ENCODE measurements around the gene ATP9A. TPM values are rescaled to one million over a fixed set of nuclear protein-coding genes. Genes with fewer than 3 reads are reported as not detected.
A peak's percentile ranks its signal among the peaks of the same experiment; 100 is the strongest.

ATP9A gene
- total RNA-seq, 3 donors from 2014 or later: 54.0 to 102 (median 59.4) TPM

DNA sequence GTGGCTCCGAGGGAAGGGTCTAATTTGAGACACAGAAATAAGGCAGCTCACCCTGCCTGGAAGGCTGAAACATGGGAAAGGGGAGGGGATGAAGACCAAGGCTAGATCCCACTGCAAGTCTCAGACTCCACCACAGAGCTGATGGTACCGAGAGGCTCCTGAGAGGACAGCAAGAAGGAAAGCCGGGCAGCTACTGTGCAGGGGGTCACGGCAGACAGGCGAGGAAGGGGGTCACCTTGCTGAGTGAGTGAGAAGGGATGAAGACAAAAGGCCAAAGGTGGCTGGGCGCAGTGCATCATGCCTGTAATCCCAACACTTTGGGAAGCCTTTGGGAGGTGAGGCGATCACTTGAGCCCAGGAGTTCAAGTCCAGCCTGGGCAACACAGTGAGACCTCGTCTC is 100.7 kb downstream of the ATP9A start:
- H3K36me3 ChIP-seq (ENCODE audit: low read depth): no peaks in the 10 kb centered on the region
- no peak for TF ChIP-seq CTCF (IDR thresholded peaks at IDR 0.05)
- H3K4me1 ChIP-seq (ENCODE audit: low read depth): no peaks in the 10 kb centered on the region
- intact Hi-C loops (cut with DNase I, micrococcal nuclease): no loop called here
- no peak for ATAC-seq
- no peak for DNase-seq
- H3K4me3 ChIP-seq: no peak overlapping the region
- H3K9me3 ChIP-seq: no peaks in the 10 kb centered on the region

GRCh38 chr20:51667002-51667408 is 101.2 kb downstream of the ATP9A start:
- peak; percentile 59 for ATAC-seq

DNA sequence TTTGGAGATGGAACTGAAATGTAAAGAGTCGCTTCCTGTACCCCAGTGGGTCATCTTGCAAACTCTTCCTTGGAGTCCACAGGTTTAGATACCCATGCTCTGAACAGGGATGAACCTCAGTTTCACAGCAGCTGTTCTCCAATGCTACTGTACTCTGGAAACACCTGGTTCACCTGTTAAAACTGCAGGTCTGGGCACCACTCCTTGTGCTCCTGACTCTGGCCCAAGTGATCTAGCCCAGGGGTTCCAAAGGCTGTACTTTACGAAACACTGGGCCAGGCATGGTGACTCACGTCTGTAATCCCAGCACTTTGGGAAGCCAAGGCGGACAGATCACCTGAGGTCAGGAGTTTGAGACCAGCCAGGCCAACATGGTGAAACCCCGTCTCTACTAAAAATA is 102.1 kb downstream of the ATP9A start:
- ATAC-seq (no peak), DNase-seq (no peak)
- intact Hi-C loops (cut with DNase I, micrococcal nuclease): no loop called here
- TF ChIP-seq CTCF (IDR thresholded peaks at IDR 0.05): no peak
- Histone ChIP-seq H3K4me1 (ENCODE audit: low read depth) (no peaks in the 10 kb centered on the region), H3K4me3 (no peak overlapping the region), H3K9me3 (no peaks in the 10 kb centered on the region), H3K36me3 (ENCODE audit: low read depth) (no peaks in the 10 kb centered on the region)

More at GRCh38 chr20:51667002-51667408, 101.2 kb downstream of the ATP9A start:
- no peaks in the 10 kb centered on the region for H3K4me1 ChIP-seq (ENCODE audit: low read depth)
- no peaks in the 10 kb centered on the region for H3K9me3 ChIP-seq
- no peaks in the 10 kb centered on the region for H3K36me3 ChIP-seq (ENCODE audit: low read depth)
- intact Hi-C loops (cut with DNase I, micrococcal nuclease): no loop called here
- no peak for TF ChIP-seq CTCF (IDR thresholded peaks at IDR 0.05)
- H3K4me3 ChIP-seq: no peak overlapping the region
- DNase-seq: no peak

DNA sequence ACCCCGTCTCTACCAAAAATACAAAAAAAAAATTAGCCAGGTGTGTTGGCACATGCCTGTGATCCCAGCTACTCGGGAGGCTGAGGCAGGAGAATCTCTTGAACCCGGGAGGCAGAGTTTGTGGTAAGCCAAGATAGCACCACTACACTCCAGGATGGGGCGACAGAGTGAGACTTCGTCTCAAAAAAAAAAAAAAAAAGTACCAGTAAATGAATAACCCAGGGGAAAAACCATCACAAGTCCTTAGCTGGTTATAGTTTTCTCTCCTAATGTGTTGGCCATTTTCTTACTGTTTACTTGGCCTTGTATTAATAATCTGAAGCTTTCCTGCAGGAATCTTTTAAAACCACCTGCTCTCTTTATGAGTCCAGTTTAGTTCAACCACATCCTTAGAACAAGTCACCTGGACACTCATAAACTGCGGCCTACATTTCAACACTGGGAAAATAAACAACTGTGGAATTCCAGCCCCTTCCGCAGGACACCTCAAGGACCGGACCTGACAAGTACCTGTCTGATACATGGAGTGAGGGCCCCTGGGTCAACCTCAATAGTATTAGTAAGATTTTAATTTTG is 102.6 kb downstream of the ATP9A start:
- Histone ChIP-seq H3K4me1 (ENCODE audit: low read depth) (no peaks in the 10 kb centered on the region), H3K9me3 (no peaks in the 10 kb centered on the region), H3K4me3 (no peak overlapping the region), H3K36me3 (ENCODE audit: low read depth) (no peaks in the 10 kb centered on the region)
- DNase-seq: no peak
- TF ChIP-seq CTCF (IDR thresholded peaks at IDR 0.05): no peak
- ATAC-seq: peak; percentile 21
- intact Hi-C loops (cut with DNase I, micrococcal nuclease): no loop called here

- no peaks in the 10 kb centered on the region for H3K4me1 ChIP-seq (ENCODE audit: low read depth)
- intact Hi-C loops (cut with DNase I, micrococcal nuclease): no loop called here
- no peak for TF ChIP-seq CTCF (IDR thresholded peaks at IDR 0.05)
- no peak overlapping the region for H3K4me3 ChIP-seq
- H3K9me3 ChIP-seq: no peaks in the 10 kb centered on the region
- peak; percentile 71 for ATAC-seq
- no peak for DNase-seq
- no peaks in the 10 kb centered on the region for H3K36me3 ChIP-seq (ENCODE audit: low read depth)
These were observed 106.5 kb downstream of the ATP9A start for GRCh38 chr20:51661609-51662178.
